Measurements from ENCODE around the gene HIVEP1.

DNA sequence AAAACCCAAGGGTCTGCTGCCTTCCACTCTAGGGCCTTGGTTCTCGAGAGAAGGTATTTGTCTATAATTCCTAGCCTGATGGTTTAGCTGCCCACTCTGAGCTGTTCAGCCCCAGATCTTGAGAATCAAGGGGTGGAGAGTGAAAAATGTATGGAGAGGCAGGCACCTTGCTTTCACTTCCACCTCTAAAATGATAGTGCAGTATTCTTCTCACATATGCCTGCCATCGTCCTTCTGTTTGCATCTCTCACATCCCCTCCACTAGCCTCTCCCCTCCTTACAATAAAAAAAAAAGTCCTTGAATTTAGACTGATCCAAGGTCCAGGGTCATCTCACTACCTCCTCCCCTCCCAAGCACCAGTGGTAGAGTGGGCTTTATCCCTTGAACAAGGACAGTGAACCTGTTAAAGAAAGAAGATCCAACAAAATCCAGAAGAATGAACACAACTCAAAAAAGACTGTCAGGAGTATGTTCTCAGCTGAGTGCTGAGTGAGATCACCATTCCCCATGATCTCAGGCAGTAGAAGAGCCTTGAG, 104.2 kb downstream of the HIVEP1 start:
- no peak for TF ChIP-seq POLR2AphosphoS5 (IDR thresholded peaks at IDR 0.05; ENCODE audit: low read depth, low read length)
- TF ChIP-seq POLR2A (IDR thresholded peaks at IDR 0.05; ENCODE audit: low read depth, low read length): no peak
- TF ChIP-seq TAF1 (IDR thresholded peaks at IDR 0.05; ENCODE audit: borderline replicate concordance, low read depth, low read length): no peak

All from GM12892 (cell line).